Muscle layer of duodenum (tissue), 2 donors: ENCODE data around the gene PLA2G2A.
A peak's percentile ranks its signal among the peaks of the same experiment; 100 is the strongest.
"Not testable (repeated sequence)": the region's sequence is repeated elsewhere in the genome, so short reads cannot be mapped to it uniquely, and the experiment has no call there.

Source experiments
- H3K27ac ChIP-seq: one replicate; pipeline ENCODE4 v1.7.0; 2013; ENCODE audit warnings: mild to moderate bottlenecking, low read length
- H3K27me3 ChIP-seq: one replicate; pipeline ENCODE4 v1.7.0; 2013; ENCODE audit warnings: low read depth, mild to moderate bottlenecking, control low read depth, low read length
- H3K36me3 ChIP-seq, 2 donors: one replicate each; pipeline ENCODE4 v1.7.0; 2013; ENCODE audit warnings: low read length in 2 of 2, control low read depth in 1 of 2, mild to moderate bottlenecking in 1 of 2; ENCODE audit not compliant: insufficient read depth in 2 of 2, control insufficient read depth in 1 of 2
- H3K4me1 ChIP-seq, 2 donors: one replicate each; pipeline ENCODE4 v1.7.0; 2013; ENCODE audit warnings: low read length in 2 of 2, mild to moderate bottlenecking in 2 of 2, control low read depth in 1 of 2, moderate library complexity in 1 of 2; ENCODE audit not compliant: insufficient read depth in 2 of 2, control insufficient read depth in 1 of 2
- H3K4me3 ChIP-seq, 2 donors: one replicate each; pipeline ENCODE4 v1.7.0; 2013; ENCODE audit warnings: low read length in 2 of 2, low read depth in 1 of 2, mild to moderate bottlenecking in 1 of 2
- H3K9me3 ChIP-seq, 2 donors: one replicate each; pipeline ENCODE4 v1.7.0; 2013; ENCODE audit warnings: low read length in 2 of 2, control low read depth in 1 of 2, mild to moderate bottlenecking in 1 of 2; ENCODE audit not compliant: control insufficient read depth in 1 of 2
- donor health status: healthy.

Gene PLA2G2A, protein sequence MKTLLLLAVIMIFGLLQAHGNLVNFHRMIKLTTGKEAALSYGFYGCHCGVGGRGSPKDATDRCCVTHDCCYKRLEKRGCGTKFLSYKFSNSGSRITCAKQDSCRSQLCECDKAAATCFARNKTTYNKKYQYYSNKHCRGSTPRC

DNA sequence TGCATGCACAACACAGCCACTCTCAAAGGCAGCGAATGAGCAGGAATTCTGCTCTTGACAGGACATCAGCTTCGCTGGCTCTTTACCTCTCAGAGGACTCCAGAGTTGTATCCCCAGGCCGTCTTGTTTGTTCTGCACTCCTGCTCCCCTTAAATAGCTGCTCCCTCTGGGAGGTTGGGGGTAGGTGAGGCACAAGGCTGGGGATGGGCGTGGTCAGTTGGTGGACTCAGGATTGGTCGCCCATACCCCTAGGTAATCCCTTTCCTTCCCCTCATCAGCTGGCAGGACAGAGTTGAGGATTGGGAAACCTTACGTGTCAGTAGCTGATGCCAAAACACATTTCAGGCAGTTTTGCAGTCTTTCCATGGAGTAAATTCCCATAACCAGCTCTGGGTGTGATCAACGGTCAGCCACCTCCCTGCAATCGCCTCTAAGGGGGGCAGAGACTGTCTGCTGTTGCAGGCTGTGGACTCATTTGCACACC lies at the start of gene PLA2G2A:
TSS of gene PLA2G2A (minus strand) at position 125 of the 484 bp plus-strand sequence. CDS start 845 bp downstream, outside the sequence.
- Histone ChIP-seq H3K4me1 (peaks cover 0 to 16% of the 10 kb centered on the region in 2 donors), H3K36me3 (no peaks in the 10 kb centered on the region), H3K27ac (no peak within 1 kb of the TSS), H3K9me3 (no peaks in the 10 kb centered on the region), H3K4me3 (no peak within 1 kb of the TSS), H3K27me3 (no peaks in the 10 kb centered on the region)

- H3K4me3 ChIP-seq, result no peak overlapping the region
- no peak overlapping the region for H3K27ac ChIP-seq
- peaks cover 0 to 1% of the 10 kb centered on the region in 2 donors for H3K9me3 ChIP-seq
- no peaks in the 10 kb centered on the region for H3K36me3 ChIP-seq
- no peaks in the 10 kb centered on the region for H3K27me3 ChIP-seq
- no peaks in the 10 kb centered on the region for H3K4me1 ChIP-seq
These were observed 49.3 kb upstream of the PLA2G2A start for GRCh38 chr1:20028726-20029125.

DNA sequence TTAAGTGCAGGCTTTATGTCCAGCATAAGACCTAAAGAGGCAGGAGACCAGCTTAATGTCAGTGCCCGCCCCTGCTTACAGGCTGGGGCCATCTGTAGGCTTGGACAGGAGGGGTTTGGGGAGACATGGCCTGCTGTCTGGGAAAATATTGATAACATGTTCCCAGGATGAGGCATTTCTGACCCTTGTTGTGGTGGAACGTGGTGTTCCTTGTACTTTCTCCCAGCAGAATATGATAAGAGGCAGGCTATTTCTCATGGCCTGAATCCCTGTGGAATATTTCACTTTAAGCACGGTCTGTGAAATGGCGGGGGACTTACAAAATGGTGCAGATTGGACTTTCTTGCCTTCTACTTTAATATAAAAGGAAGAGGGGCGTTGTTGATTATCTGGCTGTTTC lies 48.7 kb upstream of the PLA2G2A start:
- H3K27me3 ChIP-seq, result no peaks in the 10 kb centered on the region
- no peaks in the 10 kb centered on the region for H3K4me1 ChIP-seq
- no peaks in the 10 kb centered on the region for H3K36me3 ChIP-seq
- H3K4me3 ChIP-seq, result no peak overlapping the region
- H3K27ac ChIP-seq, result no peak overlapping the region
- peaks cover 0 to 2% of the 10 kb centered on the region in 2 donors for H3K9me3 ChIP-seq

GRCh38 chr1:20017741-20018140 lies 38.3 kb upstream of the PLA2G2A start:
- Histone ChIP-seq H3K4me1 (no peaks in the 10 kb centered on the region), H3K27me3 (no peaks in the 10 kb centered on the region), H3K9me3 (peaks cover 6 to 22% of the 10 kb centered on the region in 2 donors), H3K4me3 (peak overlapping the region in 1 of 2 donors; percentile 8), H3K36me3 (no peaks in the 10 kb centered on the region), H3K27ac (no peak overlapping the region)

DNA sequence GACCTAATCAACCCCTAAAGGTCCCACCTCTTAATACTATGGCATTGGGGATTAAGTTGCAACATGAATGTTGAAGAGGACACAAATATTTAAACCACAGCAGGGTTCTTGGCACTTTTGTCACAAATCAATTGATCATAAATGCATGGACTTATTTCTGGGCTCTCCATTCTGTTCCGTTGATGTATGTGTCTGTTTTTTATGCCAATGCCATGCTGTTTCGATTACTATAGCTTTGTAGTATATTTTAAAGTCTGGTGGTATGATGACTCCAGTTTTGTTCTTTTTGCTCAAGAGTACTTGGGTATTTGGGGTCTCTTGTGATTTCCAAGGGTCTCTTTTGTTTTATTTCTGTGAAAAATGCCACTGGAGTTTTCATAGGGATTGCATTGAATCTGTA lies 34.7 kb upstream of the PLA2G2A start:
- Histone ChIP-seq H3K4me1 (no peaks in the 10 kb centered on the region), H3K4me3 (no peak overlapping the region), H3K27ac (no peak overlapping the region), H3K27me3 (no peaks in the 10 kb centered on the region), H3K9me3 (peaks cover 6 to 22% of the 10 kb centered on the region in 2 donors), H3K36me3 (no peaks in the 10 kb centered on the region)

DNA sequence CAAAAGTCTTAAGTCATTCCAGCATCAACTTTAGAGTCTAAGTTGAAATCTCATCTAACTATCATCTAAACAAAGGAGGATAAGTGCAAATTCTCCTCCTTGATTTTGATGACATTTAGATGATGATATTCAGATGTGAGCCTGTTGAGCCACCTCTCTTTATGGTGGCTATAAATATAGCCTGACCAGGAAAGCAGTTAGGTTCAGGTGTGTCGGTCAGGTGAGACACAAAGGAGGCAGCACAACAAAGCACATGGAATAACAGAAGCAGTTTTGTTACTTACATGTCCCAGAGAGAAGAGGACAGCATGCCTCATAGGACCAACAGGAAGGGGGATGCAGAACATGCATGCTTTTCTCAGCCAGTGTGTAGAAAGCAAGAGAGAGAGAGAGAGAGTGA lies 30.6 kb upstream of the PLA2G2A start:
- H3K27me3 ChIP-seq, result no peaks in the 10 kb centered on the region
- H3K36me3 ChIP-seq, result no peaks in the 10 kb centered on the region
- no peak overlapping the region for H3K4me3 ChIP-seq
- peaks cover 0 to 7% of the 10 kb centered on the region in 2 donors for H3K9me3 ChIP-seq
- H3K27ac ChIP-seq, result no peak overlapping the region
- no peaks in the 10 kb centered on the region for H3K4me1 ChIP-seq

- Histone ChIP-seq H3K27me3 (no peaks in the 10 kb centered on the region), H3K4me1 (no peaks in the 10 kb centered on the region), H3K27ac (no peak overlapping the region), H3K9me3 (peaks cover 0 to 4% of the 10 kb centered on the region in 2 donors), H3K4me3 (no peak overlapping the region), H3K36me3 (no peaks in the 10 kb centered on the region)
These were observed 29.8 kb upstream of the PLA2G2A start for GRCh38 chr1:20009212-20009611.

DNA sequence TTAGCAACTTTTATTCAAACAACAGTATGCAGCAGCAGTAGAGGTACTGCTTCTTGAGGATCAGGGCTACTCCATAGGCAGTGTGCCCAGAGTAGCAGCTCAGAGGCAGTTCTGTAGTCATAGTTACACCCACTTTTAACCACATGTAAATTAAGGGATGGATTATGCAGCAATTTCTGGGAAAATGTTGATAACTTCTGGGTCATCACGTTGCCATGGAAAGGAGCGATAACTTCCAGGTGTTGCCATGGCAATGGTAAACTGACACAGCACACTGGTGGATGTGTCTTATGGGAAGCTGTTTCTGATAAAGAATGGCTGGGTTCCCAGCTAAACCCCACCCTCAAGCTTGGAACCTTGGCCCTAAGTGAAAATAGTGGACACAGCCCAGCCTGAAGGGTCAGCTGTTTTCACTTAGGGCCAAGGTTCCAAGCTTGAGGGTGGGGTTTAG lies 29.0 kb upstream of the PLA2G2A start:
- Histone ChIP-seq H3K27me3 (no peaks in the 10 kb centered on the region), H3K27ac (no peak overlapping the region), H3K36me3 (no peaks in the 10 kb centered on the region), H3K9me3 (no peaks in the 10 kb centered on the region), H3K4me3 (no peak overlapping the region), H3K4me1 (no peaks in the 10 kb centered on the region)

DNA sequence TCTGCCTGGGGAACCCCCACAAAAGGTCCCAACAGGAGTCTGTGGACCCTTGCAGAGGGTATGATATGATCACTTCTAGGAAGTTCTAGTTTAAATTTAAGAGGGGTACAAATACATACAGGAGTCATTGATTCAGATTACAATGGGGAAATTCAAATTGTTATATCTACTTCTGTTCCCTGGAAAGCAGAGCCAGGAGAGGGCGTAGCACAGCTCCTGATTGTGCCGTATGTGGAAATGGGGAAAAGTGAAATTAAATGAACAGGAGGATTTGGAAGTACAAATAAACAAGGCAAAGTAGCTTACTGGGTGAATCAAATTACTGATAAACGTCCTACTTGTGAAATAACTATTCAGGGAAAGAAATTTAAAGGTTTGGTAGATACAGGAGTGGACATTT lies 19.4 kb upstream of the PLA2G2A start:
- not testable (repeated sequence) for H3K27me3 ChIP-seq, H3K36me3 ChIP-seq, H3K9me3 ChIP-seq, H3K4me3 ChIP-seq, H3K27ac ChIP-seq, H3K4me1 ChIP-seq

DNA sequence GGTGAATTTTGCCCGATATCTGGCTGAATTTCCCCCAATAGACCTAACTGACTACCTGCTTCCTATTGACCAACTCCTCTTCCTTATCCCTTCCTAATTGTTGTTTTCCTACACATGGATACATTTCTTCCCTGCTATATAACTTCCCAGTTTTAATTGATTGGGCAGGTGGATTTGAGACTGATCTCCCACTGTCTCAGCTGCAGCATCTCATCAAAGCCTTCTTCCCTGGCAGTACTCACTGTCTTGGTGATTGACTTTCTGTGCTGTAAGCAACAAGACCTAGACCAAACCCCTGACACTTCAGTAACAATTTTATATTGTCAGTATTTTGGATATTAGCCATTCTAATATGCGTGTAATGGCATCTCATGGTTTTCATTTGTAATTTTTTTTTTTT lies 11.3 kb upstream of the PLA2G2A start:
- Histone ChIP-seq H3K9me3 (no peaks in the 10 kb centered on the region), H3K27ac (no peak overlapping the region), H3K27me3 (no peaks in the 10 kb centered on the region), H3K4me3 (no peak overlapping the region), H3K36me3 (no peaks in the 10 kb centered on the region), H3K4me1 (no peaks in the 10 kb centered on the region)

GRCh38 chr1:19990182-19990582 lies 10.8 kb upstream of the PLA2G2A start:
- not testable (repeated sequence) for H3K27ac ChIP-seq, H3K4me3 ChIP-seq, H3K27me3 ChIP-seq, H3K9me3 ChIP-seq, H3K36me3 ChIP-seq, H3K4me1 ChIP-seq
